Glomerular visceral epithelial cell (primary cell): Measurements from ENCODE around the gene SLC2A9.

Experiments used
- DNase-seq: peaks from one replicate; pipeline ENCODE4 v3.0.0-alpha.2; 2016; ENCODE audit errors: extremely low spot score

SLC2A9 gene

DNA sequence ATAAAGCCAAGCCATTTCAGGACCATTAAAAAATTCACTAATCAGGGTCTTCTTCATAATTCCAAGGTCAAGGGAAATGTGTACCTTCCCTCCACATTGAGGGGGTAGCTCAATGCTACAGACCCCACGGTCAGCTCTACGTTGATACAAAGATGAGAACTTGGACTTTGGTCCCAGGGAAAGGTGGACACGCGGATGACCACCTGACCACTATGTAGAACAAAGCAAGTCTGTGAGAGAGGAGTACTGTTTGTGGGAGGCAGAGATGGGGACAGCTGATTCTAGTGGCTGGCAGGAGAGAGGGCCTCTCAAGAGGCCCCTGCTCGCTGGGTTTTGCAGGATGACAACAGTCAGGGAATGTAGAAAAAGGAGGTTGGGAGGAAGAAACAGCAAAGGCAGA is 58.0 kb downstream of the SLC2A9 start:
- no peak for DNase-seq

DNA sequence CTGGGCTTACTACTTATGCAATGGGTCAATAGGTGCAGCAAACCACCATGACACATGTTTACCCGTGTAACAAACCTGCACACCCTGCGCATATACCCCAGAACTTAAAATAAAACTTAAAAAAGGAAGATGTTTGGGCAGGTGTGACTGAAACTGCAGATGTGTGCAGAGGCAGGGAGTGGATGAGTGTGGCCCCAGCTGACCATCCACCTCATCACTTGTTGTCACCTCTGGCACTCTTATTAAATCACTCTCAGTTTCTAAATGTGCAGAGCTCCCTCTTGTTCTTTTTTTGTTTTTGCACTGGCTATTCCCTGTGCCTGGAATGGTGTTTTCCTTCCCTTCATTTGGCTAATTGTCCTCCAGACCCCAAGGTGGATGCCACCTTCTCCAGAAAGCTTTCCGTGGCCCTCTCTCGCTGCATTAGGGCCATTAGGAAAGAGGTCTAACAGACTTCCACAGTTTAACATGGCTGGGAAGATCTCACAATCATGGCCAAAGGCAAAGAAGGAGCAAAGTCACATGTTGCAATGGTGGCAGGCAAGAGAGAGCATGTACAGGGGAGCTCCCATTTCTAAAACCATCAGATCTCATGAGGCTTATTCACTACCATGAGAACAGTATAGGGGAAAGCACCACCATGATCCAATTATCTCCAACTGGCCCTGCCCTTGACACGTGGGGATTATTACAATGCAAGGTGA is 58.5 kb downstream of the SLC2A9 start:
- no peak for DNase-seq

DNA sequence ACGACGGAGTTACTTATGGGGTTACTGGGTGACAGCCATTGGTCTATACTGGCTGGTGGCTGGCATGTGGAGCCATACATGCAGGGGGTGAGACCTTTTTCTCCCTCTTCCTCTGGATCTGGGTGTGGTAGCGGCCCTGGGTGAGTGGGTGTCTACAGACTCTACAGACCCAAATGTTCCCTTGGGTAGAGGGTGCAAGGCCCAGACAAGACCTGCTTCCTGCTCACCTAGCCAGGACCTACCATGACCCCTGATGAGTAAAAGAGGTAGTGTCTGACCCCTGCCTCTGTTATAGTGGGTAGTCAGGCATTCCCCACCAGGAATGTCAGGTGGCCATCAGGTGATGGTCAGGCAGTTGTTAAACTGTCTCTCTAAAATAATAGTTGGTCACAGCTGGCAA is 66.8 kb downstream of the SLC2A9 start:
- DNase-seq = no peak

DNA sequence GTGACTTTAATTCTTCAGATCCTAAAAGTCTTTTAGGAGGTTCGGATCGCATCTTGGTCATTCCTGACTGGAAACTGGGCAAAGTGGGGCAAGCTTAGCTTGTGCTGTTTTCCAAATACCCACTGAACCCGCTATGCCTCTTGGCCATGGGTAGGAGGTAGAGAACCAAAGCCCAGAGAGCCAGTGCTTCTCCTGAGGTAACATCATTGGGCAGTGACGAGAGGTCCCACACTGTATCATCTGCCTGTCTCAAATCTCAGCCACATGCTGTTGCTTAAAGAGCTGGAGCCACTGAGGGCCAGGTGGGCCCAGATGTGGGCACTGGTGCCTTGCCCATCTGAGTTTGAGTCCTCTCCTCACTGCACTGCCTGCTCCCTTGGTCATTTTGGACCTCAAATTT is 68.2 kb downstream of the SLC2A9 start:
- DNase-seq = no peak

DNA sequence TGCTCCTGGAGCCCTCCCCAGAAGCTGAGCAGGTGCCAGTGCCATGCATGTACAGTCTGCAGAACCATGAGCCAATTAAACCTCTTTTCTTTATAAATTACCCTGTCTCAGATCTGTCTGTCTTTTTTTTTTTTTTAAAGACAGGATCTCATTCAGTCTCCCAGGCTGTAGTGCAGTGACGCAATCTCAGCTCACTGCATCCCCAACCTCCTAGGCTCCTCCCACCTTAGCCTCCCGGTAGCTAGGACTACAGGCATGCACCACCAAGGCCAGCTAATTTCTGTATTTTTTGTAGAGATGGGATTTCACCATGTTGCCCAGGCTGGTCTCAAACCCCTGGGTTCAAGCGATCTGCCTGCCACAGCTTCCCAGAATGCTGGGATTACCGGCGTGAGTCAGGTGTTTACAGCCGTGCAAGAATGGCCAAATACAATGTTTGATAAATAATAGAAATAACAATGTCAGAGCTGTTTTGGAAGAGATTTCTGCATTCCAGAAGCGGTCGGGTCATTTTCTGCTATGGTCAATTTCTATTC is 68.8 kb downstream of the SLC2A9 start:
- no peak for DNase-seq

DNA sequence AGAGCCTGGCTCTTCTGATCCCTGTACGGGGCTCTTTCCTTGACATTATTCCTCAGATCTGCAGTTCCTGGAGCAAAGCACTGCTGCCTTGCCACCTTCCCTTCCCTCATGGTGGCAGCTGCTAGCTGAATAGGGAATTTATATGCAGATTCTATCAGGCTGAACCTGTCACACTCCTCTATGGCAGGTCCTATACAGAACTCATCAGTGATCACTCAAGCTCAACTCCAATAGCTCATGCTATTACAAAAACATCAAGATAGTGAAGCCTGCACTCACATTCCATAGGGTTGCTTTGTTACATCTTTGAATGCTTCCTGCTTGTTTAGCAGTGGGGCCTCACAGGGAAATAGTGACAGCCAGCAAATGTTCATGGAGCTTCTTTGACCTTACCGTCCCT is 71.7 kb downstream of the SLC2A9 start:
- DNase-seq = no peak

DNA sequence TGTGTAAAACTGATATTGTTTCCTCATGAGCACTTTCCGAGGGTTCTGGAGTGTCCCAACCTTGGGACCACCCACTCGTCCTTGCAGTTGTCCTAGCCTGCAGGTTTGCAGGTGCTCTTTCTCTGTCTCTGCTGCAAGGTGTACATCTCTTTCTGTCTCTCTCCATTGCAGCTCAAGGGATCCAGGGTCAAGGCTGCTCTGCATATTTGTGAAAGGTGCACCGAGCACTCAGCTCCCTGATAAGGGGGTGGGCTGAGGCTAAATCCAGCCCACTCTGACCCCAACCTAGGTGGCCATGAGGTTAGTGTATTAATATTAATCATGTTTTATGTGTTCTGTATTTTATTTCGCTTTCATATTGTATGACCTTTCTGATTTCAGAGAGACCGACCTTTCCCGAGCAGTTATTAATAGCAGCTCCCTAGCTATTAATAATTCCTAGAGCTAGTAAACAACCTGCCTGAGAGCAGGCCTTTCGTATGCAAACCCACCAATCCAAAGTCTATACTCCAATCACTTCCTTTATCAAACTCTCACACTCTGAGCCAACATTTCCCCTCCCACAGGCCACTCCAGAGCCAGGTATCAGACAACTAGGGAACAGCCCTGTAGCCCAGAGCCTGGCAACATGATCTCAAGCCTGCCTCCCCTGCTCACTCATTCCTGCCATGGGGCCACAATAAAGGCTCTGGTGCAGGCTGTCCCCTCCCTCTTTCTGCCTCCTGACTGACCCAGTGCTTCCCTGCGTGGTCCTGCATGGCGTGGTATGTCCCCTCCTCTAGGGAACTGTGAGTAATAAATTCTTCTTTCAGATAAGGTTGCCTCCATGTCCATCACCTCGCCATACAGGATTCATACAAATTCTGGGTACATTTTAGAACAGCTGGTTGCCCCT is 73.9 kb downstream of the SLC2A9 start:
- DNase-seq = no peak

DNA sequence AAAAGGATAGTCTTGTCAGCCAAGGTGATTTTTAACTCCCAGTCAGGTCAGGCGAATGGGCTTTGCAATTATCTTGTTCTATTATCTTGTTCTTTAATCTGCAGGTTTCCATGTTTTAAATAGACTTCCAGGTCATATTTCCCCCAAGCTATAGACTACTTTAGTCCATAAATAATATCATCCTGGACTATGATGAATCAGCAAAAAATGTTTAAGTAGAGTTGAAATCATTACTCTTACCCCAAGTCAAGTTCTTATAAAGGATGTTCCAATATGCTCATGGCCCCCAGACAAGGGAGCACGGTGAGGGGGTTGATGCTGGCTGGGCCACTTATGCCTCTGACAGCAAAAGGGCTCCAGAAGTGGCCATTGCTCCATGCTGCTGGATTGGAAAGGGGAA is 75.1 kb downstream of the SLC2A9 start:
- no peak for DNase-seq

DNA sequence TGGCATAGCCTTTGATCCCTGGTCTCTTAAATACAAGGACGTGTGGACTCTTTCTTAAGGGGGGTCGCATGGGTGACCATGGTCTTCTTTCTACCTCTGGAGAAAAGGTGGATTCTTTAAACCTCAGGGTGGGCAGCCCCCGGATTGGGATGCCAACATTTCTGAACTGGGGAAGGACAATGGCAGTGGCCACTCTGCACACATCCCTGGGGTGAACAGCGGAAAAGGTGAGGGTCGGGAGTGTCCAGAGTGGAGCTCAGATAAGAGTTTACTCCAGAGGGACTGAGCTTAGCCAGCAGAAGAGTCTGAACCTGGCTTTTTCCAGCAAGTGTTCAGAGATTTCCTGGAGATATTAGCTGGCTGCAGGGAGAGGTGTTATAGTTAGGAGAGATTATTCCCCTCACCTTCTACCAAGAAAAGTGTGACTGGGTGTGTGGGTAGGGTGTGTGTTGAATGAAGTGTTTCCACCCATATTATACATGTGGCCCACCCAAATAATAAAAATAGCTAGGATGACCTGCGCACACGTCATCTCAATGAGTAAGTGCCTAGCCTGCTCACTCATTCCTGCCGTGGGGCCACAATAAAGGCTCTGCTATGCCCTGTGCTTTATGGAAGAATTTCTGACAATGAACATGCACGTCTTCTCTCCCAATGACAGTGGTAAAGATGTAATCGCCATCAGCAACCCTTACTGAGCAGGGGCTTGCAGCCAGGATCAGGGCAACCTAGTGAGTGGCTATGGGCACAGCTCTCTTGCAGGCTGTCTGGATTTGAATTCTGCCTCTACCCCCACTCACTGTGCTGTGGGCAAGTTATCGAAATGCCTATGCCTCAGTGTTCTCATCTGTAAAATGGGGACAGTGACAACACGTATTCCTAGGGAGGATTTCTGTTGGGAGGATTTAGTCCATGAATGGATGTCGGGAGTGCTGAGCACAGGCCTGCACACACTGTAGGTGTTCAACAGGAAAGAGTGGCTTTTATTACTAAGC is 76.6 kb downstream of the SLC2A9 start:
- DNase-seq = no peak

DNA sequence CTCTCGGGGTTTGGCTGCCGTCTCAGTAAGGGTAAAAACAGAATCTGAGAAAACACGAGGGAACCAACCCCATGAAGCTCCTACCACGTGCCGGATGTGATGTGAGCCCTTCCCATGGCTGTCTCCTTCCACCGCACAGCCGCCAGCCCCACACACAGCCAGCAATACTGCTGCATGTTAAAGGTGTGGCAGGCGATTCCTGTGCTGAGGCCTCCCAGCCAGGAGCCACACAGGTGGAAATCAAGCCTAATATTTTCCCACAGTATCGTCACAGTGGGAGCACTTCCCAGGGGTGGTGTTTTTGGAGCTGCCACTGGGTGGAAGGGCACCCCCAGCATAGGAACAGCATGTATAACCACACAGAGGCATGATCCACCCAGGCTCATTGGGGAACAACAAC is 77.5 kb downstream of the SLC2A9 start:
- DNase-seq = no peak

DNA sequence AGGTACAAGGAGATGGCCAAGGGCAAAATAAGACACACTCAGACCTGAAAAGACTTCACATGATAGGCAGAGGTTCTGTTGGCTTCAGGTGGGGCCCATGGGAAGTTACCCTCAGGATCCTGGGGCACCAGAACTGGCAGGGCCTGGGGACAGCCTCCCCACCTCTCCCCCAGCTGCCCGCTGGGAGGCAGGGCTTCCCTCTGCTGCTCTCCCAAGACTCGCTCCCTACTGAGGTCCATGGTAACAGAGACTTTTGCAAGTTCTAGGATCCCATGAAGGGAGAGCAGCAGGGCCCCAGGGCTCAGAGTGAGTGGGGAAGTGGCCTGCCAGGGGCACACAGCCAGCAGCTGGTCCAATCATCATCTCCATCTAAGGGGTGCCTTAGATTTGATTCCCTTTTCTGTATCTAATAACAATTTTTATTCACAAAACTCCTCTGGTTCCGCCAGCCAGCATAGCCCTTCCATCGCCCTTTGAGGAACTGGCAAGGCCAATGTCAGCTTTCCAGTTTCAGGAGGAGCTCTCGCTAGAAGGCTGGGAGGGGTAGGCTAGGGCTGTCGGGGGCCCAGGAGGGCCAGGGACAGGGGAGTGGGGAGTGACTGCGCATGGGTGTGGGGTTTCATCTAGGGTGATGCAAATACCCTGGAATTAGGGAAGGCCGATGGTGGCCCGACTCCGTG is 78.2 kb downstream of the SLC2A9 start:
- DNase-seq = no peak

DNA sequence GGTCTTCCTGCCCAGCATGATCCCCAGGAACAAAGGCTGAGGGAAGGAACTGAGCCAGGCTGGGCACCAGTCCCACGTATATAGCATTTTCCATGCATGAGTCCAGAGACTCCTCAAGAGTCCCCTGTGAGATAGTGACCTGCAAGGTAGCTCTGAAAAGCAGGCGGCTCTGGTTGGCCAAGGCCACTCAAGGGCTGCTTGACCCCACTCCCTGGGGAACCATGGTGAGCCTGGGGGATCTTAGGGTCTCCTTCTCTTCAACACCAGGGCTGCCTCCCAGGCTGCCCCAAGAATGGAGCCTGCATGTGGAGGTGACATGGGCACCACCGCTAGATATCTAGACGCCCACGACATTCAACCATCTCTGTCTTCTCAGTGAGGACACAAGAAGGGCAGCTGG is 79.2 kb downstream of the SLC2A9 start:
- DNase-seq = no peak

DNA sequence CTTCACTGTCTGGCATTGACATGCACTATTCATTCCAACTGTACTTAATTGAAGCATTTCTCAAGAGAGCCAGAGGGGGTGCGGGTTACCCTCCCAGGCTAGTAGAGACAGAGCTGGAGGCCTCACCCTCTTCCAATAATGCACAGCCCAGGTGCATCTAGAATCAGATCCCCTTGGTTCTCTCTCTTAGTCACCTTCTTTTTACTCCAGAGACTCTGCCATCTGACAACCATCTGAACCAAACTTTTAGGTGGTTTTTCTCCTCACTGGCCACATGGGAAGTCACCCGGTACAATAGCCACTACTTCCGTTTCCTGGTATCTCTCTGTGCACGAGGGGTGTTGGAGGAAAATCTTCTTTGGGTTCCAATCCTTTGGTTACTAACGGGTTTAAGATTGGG is 81.3 kb downstream of the SLC2A9 start:
- DNase-seq = no peak

DNA sequence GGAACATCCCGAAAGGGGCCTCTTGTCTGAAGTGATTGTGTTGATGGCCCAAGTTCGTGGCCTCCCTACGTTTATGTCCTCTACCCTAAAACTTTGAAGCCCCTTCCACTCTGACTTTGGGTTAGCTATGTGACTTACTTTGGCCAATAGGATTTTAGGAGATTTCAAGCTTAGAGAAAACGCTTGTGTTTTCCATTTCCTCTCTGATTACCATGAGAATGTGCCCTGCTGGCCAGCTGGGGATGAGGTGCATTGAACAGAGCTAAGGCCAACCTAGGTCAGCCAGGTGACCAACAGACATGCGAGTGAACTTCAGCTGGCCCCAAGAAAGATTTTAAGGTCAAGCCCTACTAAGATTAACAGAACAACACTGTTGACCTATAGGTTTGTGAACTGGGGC is 82.4 kb downstream of the SLC2A9 start:
- DNase-seq = no peak

DNA sequence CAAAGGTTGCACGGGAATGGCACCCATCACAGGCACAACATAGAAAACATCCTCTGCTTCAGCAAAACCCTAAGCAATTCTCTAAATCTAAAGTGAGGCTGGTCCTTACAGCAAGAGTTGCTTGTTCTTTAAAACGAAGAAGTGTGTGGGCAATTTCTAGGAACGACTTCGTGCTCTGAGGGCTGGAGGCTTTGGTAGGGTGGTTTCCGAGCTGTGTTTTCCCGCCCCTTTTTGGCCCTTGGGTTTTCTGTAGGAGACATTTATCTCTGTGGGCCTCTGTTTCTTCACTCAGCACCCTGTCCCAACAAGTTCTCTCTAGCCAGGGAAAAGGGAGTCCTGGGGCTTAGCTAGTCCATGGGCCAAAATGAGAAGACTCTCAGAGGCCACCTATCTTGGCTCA is 84.2 kb downstream of the SLC2A9 start:
- DNase-seq = no peak

DNA sequence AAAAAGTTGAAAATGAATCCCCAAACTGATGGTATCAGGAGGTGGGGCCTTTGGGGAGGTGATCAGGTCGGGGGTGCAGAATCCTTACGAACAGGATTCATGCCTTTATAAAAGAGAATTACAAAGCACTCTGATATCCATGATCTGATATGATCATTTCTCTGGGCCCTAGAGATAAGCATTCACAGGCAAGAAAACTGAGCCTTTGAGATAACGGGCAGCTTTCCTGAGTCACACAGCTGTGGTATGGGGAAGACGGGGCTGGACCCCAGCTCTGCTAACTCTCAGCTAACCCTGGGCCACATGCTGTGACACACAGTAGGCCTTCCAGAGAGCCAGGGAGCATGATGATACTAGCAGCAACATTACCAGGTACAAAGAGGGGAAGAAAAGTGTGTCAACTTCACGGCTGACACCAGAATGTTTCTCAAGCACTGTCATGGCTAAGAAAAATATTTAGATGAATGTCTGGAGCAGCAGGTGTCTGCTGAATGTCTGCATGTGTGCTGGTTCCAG is 85.1 kb downstream of the SLC2A9 start:
- no peak for DNase-seq

DNA sequence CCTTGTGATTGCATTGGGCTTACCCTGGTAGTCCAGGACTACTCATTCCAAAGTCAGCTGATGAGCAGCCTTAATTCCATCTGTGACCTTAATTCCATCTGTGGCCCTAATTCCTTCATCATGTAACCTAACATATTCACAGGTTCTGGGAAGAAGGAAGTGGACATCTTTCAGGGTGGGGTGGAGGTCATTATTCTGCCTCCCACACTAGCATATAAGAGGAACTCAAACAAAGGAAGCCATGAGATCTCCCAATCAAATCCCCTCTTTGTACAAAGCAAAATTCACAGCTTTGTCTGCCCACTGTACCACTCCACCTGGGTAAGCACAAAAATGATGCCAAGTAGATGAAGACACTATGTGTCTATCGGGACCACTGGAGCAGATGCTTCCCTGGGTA is 87.3 kb downstream of the SLC2A9 start:
- no peak for DNase-seq

DNA sequence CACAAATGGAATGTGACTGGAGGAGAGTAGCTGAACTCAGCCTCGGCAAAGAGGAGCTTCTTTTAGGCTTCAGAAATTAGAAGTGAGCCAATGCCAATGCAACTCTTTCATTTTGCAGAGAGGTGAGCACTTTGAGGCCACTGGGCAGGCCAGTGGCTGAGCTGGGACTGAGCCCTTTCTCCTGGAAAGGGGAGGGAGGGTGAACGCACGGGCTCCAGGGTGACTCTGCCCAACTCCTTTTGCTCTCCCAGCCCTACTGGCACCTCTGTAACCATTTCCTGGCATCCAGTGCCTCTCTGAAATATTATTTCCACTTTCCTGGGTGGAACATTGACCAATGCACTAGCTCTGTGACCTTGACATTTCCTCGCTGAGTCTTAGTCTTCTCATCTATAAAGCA is 88.1 kb downstream of the SLC2A9 start:
- no peak for DNase-seq

DNA sequence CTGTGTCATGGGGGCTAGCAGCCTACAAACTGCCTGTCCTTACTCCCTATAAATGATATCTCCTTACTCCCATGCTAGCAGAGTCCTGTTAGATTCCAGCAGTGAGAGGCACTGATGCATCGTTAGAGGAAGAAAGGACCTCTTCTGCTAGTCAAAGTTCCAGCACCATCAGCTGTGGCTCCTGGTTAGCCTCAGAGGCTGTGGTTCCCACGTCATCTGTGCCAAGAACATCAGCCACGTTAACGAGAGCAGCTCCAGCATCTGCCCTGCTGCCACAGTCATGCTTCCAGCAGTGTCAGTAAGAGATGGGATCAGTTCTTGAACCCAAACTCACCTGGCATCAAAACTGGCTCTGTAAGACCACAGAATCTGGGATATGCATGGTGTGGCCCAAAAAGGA is 88.5 kb downstream of the SLC2A9 start:
- DNase-seq = no peak

DNA sequence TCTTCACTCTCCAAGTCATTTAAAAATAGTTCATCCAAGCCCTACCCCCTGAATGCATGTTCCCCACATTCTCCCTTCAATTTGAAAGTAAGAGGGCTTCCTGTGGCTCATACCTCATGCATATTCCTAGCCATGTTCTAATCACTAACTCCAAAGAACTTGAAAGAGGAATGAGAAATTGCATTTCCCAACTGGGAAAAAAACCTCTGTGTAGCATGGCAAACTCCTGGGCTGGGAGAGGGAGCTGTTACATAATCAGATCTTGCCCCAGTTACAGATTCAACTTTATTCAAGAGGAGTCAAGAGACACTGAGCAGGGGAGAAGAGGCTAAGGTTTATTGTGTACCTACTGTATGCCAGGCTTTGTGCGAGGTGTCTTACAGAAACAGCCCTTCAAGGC is 90.2 kb downstream of the SLC2A9 start:
- DNase-seq = no peak

DNA sequence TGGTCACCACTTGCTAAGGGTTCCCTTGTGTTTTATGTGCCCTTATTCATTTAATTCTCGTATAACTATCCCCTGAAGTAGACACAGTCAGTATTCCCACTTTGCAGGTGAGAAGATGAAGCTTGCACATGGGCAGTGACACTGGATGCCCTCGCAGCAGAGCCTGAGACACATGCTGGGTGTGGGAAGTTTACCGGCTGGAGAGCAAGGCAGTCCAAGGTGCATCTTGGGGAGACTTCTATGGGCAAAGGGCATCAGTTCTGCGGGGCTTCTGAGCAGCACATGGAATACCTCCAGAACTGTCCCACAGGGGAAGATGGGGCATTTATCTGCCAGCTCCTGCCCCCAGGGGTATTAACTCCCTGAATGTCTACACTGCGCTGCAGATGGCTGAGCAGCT is 92.2 kb downstream of the SLC2A9 start:
- no peak for DNase-seq
